K562 (cell line): ENCODE measurements around the gene TSPAN1. TPM values are rescaled to one million over a fixed set of nuclear protein-coding genes. Genes with fewer than 3 reads are reported as not detected.

ENCODE experiments used
- AFF1 ChIP-seq, 2 experiments: fragments of 450-650 bp; IDR thresholded peaks; 2 replicates each; pipeline ENCODE4 v1.6.1; 2018; ENCODE audit warnings: mild to moderate bottlenecking in 2 of 2, low read depth in 1 of 2; ENCODE audit not compliant: partially characterized antibody in 2 of 2
- IFI16 ChIP-seq: fragments of 250-450 bp; sonication (Bioruptor Pico); IDR thresholded peaks from 2 replicates; pipeline ENCODE4 v2.1.2; 2022; ENCODE audit warnings: mild to moderate bottlenecking, inconsistent platforms
- TBP ChIP-seq: optimal IDR thresholded peaks from 2 replicates; pipeline ENCODE3; 2011; ENCODE audit warnings: low read depth, low read length, improper control_type of control experiment
- TFAM ChIP-seq: fragments of 250-450 bp; sonication (Bioruptor Pico); conservative IDR thresholded peaks from 2 replicates; pipeline ENCODE4 v1.5.0; 2021; ENCODE audit warnings: mild to moderate bottlenecking, moderate library complexity
- THRA ChIP-seq: fragments of 450-650 bp; IDR thresholded peaks from 2 replicates; pipeline ENCODE4 v1.6.1; 2017; ENCODE audit warnings: mild to moderate bottlenecking, moderate library complexity
- ZNF583 ChIP-seq: fragments of 250-450 bp; sonication (Bioruptor Pico); IDR thresholded peaks from 2 replicates; pipeline ENCODE4 v1.4.0; 2020
- ZNF717 ChIP-seq: fragments of 250-450 bp; sonication (Bioruptor Pico); IDR thresholded peaks from 2 replicates; pipeline ENCODE4 v1.5.0; 2021
- polyA plus RNA-seq, 8 experiments: library from polyadenylated mRNA; depleted of rRNA in 4 of 8; stranded (reverse) in 5 of 8; unstranded in 3 of 8; fragments of >200 nt; fragmentation: Nextera tagmentation in 2 of 8; fragmentation: Illumina TruSeq in 1 of 8; extraction: Ambion mirVana in 2 of 8; extraction: Trizol in 1 of 8; gene quantifications; 2 replicates each; pipeline versions ENCODE4 v1.2.1 to v1.2.3, GENCODE V29; 2011 to 2014; ENCODE audit warnings: inconsistent platforms in 1 of 8, missing spikeins in 1 of 8
- total RNA-seq, 7 experiments: library from RNA; depleted of rRNA in 6 of 7; stranded (reverse); fragments of >200 nt in 6 of 7; fragmentation: Illumina TruSeq in 2 of 7; extraction: Trizol in 2 of 7; gene quantifications; 2 replicates each; pipeline versions ENCODE4 v1.2.1 to v1.2.3, GENCODE V29; 2011 to 2021; ENCODE audit warnings: low replicate concordance in 1 of 7
- TF ChIP-seq, protein P1 (sequence below): fragments of 200-600 bp; sonication (generic); IDR thresholded peaks from one replicate; pipeline ENCODE4 v1.6.1; 2012; ENCODE audit warnings: mild to moderate bottlenecking, low read depth, low read length, inconsistent platforms

TSPAN1 gene
- total and polyA plus RNA-seq, 9 of the 15 experiments (the other 6 are each of a cell fraction or from before 2014, with no cell fraction given) = 0.58 TPM; not detected in 8

GRCh38 chr1:46197964-46198811 is 23.3 kb downstream of the TSPAN1 start, which contains the start of gene POMGNT1 (continued):
- TF ChIP-seq, protein P1, sequence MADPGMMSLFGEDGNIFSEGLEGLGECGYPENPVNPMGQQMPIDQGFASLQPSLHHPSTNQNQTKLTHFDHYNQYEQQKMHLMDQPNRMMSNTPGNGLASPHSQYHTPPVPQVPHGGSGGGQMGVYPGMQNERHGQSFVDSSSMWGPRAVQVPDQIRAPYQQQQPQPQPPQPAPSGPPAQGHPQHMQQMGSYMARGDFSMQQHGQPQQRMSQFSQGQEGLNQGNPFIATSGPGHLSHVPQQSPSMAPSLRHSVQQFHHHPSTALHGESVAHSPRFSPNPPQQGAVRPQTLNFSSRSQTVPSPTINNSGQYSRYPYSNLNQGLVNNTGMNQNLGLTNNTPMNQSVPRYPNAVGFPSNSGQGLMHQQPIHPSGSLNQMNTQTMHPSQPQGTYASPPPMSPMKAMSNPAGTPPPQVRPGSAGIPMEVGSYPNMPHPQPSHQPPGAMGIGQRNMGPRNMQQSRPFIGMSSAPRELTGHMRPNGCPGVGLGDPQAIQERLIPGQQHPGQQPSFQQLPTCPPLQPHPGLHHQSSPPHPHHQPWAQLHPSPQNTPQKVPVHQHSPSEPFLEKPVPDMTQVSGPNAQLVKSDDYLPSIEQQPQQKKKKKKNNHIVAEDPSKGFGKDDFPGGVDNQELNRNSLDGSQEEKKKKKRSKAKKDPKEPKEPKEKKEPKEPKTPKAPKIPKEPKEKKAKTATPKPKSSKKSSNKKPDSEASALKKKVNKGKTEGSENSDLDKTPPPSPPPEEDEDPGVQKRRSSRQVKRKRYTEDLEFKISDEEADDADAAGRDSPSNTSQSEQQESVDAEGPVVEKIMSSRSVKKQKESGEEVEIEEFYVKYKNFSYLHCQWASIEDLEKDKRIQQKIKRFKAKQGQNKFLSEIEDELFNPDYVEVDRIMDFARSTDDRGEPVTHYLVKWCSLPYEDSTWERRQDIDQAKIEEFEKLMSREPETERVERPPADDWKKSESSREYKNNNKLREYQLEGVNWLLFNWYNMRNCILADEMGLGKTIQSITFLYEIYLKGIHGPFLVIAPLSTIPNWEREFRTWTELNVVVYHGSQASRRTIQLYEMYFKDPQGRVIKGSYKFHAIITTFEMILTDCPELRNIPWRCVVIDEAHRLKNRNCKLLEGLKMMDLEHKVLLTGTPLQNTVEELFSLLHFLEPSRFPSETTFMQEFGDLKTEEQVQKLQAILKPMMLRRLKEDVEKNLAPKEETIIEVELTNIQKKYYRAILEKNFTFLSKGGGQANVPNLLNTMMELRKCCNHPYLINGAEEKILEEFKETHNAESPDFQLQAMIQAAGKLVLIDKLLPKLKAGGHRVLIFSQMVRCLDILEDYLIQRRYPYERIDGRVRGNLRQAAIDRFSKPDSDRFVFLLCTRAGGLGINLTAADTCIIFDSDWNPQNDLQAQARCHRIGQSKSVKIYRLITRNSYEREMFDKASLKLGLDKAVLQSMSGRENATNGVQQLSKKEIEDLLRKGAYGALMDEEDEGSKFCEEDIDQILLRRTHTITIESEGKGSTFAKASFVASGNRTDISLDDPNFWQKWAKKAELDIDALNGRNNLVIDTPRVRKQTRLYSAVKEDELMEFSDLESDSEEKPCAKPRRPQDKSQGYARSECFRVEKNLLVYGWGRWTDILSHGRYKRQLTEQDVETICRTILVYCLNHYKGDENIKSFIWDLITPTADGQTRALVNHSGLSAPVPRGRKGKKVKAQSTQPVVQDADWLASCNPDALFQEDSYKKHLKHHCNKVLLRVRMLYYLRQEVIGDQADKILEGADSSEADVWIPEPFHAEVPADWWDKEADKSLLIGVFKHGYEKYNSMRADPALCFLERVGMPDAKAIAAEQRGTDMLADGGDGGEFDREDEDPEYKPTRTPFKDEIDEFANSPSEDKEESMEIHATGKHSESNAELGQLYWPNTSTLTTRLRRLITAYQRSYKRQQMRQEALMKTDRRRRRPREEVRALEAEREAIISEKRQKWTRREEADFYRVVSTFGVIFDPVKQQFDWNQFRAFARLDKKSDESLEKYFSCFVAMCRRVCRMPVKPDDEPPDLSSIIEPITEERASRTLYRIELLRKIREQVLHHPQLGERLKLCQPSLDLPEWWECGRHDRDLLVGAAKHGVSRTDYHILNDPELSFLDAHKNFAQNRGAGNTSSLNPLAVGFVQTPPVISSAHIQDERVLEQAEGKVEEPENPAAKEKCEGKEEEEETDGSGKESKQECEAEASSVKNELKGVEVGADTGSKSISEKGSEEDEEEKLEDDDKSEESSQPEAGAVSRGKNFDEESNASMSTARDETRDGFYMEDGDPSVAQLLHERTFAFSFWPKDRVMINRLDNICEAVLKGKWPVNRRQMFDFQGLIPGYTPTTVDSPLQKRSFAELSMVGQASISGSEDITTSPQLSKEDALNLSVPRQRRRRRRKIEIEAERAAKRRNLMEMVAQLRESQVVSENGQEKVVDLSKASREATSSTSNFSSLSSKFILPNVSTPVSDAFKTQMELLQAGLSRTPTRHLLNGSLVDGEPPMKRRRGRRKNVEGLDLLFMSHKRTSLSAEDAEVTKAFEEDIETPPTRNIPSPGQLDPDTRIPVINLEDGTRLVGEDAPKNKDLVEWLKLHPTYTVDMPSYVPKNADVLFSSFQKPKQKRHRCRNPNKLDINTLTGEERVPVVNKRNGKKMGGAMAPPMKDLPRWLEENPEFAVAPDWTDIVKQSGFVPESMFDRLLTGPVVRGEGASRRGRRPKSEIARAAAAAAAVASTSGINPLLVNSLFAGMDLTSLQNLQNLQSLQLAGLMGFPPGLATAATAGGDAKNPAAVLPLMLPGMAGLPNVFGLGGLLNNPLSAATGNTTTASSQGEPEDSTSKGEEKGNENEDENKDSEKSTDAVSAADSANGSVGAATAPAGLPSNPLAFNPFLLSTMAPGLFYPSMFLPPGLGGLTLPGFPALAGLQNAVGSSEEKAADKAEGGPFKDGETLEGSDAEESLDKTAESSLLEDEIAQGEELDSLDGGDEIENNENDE = no peak
- TF ChIP-seq TBP (peak; percentile 53), AFF1 (IDR thresholded peaks at IDR 0.05; ENCODE audit: low read depth in 1 of 2, partially characterized antibody in 2 of 2) (peak in 1 of 2 experiments; percentile 29), ZNF583 (CRISPR knock-in tag) (peak; percentile 46), ZNF717 (CRISPR knock-in tag) (no peak), THRA (no peak), IFI16 (CRISPR knock-in tag) (no peak), TFAM (CRISPR knock-in tag) (no peak)
